ENCODE results near the gene ZNF48.

DNA sequence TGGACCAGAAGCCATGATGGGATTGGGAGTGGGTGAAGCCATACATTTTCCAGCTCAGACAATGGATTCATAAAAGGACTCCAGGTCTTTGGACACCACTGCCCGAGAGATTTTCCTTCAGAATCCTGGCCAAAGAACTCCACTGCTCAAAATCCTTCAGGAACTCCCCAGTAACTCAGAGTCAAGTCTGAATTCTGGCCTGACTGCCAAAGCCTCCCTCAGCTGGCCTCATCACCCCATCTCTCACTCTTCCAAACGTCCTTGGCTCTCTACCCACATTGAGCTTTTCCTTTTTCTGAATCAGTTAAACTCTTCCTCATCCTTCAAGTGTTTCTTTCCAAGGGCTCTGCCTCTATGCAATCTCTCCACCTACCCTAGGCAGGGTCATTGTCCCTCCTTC is 11.7 kb upstream of the ZNF48 start:
- TF ChIP-seq, protein P1, sequence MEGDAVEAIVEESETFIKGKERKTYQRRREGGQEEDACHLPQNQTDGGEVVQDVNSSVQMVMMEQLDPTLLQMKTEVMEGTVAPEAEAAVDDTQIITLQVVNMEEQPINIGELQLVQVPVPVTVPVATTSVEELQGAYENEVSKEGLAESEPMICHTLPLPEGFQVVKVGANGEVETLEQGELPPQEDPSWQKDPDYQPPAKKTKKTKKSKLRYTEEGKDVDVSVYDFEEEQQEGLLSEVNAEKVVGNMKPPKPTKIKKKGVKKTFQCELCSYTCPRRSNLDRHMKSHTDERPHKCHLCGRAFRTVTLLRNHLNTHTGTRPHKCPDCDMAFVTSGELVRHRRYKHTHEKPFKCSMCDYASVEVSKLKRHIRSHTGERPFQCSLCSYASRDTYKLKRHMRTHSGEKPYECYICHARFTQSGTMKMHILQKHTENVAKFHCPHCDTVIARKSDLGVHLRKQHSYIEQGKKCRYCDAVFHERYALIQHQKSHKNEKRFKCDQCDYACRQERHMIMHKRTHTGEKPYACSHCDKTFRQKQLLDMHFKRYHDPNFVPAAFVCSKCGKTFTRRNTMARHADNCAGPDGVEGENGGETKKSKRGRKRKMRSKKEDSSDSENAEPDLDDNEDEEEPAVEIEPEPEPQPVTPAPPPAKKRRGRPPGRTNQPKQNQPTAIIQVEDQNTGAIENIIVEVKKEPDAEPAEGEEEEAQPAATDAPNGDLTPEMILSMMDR (IDR thresholded peaks at IDR 0.05 in 8 of 11, conservative IDR thresholded peaks at IDR 0.05 in 3 of 11) = no peak
- no peak for TF ChIP-seq POLR2AphosphoS5 (IDR thresholded peaks at IDR 0.05)

Data from spleen (tissue), 7 donors.